ENCODE measurements around the gene SNTN.

SNTN gene

GRCh38 chr3:63674586-63674985 lies 22.1 kb downstream of the SNTN start:
- no peak for DNase-seq (ENCODE audit: low spot score)

- DNase-seq (ENCODE audit: low spot score) = no peak
These were observed 26.7 kb downstream of the SNTN start for GRCh38 chr3:63679186-63679585.

- no peak for DNase-seq (ENCODE audit: low spot score)
These were observed 31.6 kb downstream of the SNTN start for GRCh38 chr3:63684081-63684480.

GRCh38 chr3:63685340-63685739 lies 32.9 kb downstream of the SNTN start:
- DNase-seq (ENCODE audit: low spot score) = no peak

- peak; percentile 17 for DNase-seq (ENCODE audit: low spot score)
These were observed 35.1 kb downstream of the SNTN start for GRCh38 chr3:63687278-63688225.

GRCh38 chr3:63689285-63689684 lies 36.8 kb downstream of the SNTN start:
- DNase-seq (ENCODE audit: low spot score) = peak; percentile 36

GRCh38 chr3:63693351-63693750 lies 40.9 kb downstream of the SNTN start:
- no peak for DNase-seq (ENCODE audit: low spot score)

GRCh38 chr3:63705092-63705645 lies 52.7 kb downstream of the SNTN start:
- DNase-seq (ENCODE audit: low spot score) = no peak

- DNase-seq (ENCODE audit: low spot score) = peak; percentile 61
These were observed 54.0 kb downstream of the SNTN start for GRCh38 chr3:63706321-63707085.

GRCh38 chr3:63707731-63708130 lies 55.3 kb downstream of the SNTN start:
- no peak for DNase-seq (ENCODE audit: low spot score)

- no peak for DNase-seq (ENCODE audit: low spot score)
These were observed 57.1 kb downstream of the SNTN start for GRCh38 chr3:63709576-63709975.
